Upper lobe of left lung (tissue), 6 donors: ENCODE results near the gene LHFPL3. TPM values are rescaled to one million over a fixed set of nuclear protein-coding genes. Genes with fewer than 3 reads are reported as not detected.

ENCODE experiments used
- ATAC-seq, 2 donors: fragments of 200-7000 bp; cut with Tn5 transposase; one replicate each; pipeline ENCODE4 v1.9.1; 2022; ENCODE audit warnings: mild to moderate bottlenecking in 2 of 2, moderate library complexity in 2 of 2; ENCODE audit not compliant: low FRiP score in 2 of 2
- DNase-seq, 2 donors: peaks; one replicate each; pipeline ENCODE4 v3.0.0-alpha.2; 2019 to 2020
- H3K27ac ChIP-seq, 4 donors: fragments of 200-600 bp; sonication (generic); one replicate each; pipeline ENCODE4 v1.5.1; 2016 to 2019
- H3K27me3 ChIP-seq, 4 donors: fragments of 200-600 bp; sonication (generic); one replicate each; pipeline ENCODE4 v1.5.1; 2017 to 2019
- H3K36me3 ChIP-seq, 4 donors: fragments of 200-600 bp; sonication (generic); one replicate each; pipeline ENCODE4 v1.5.1; 2016 to 2019
- H3K4me1 ChIP-seq, 4 donors: fragments of 200-600 bp; sonication (generic); one replicate each; pipeline ENCODE4 v1.5.1; 2018 to 2019
- H3K4me3 ChIP-seq, 4 donors: fragments of 200-600 bp; sonication (generic); one replicate each; pipeline ENCODE4 v1.5.1; 2017 to 2019; ENCODE audit warnings: mild to moderate bottlenecking in 2 of 4, moderate library complexity in 1 of 4
- H3K9me3 ChIP-seq, 4 donors: fragments of 200-600 bp; sonication (generic); one replicate each; pipeline ENCODE4 v1.5.1; 2018 to 2019
- CTCF ChIP-seq, 6 experiments: fragments of 450-650 bp in 4 of 6; fragments of 200-600 bp in 2 of 6; sonication (generic) in 2 of 6; IDR thresholded peaks; one replicate each; pipeline ENCODE4 v1.5.1; 2016 to 2019; ENCODE audit warnings: antibody characterized with exemption in 6 of 6
- EP300 ChIP-seq, 4 donors: sonication (generic); formaldehyde crosslinking; IDR thresholded peaks; one replicate each; pipeline ENCODE4 v1.5.1; 2017; ENCODE audit warnings: antibody characterized with exemption in 4 of 4, control low read depth in 2 of 4
- POLR2A ChIP-seq, 4 donors: fragments of 450-650 bp; IDR thresholded peaks; one replicate each; pipeline ENCODE4 v1.5.1; 2016 to 2017; ENCODE audit warnings: antibody characterized with exemption in 4 of 4, mild to moderate bottlenecking in 2 of 4
- POLR2AphosphoS5 ChIP-seq, 2 donors: sonication (generic); formaldehyde crosslinking; IDR thresholded peaks; one replicate each; pipeline ENCODE4 v1.5.1; 2017; ENCODE audit warnings: antibody characterized with exemption in 2 of 2
- WGBS, 2 donors: methylation state at CpG; one replicate each; pipeline ENCODE4 v1.1.5; 2017 to 2018; 5-methylcytosine and 5-hydroxymethylcytosine counted together
- total RNA-seq, 6 donors: library from RNA; depleted of rRNA in 4 of 6; stranded (reverse); fragments of >200 nt in 4 of 6; gene quantifications; one replicate each; pipeline versions ENCODE4 v1.1.0 to v1.2.1, GENCODE V29; 2016 to 2021
- donor health status: DM: no; HTN: no; CAD: no; lungs with moderate emphysema.
- donor health status: DM: no; HTN: yes; CAD: no; lungs with severe emphysema.

Gene LHFPL3
- total RNA-seq, 6 donors from 2014 or later: not detected

- TF ChIP-seq CTCF (IDR thresholded peaks at IDR 0.05) (no peak), EP300 (IDR thresholded peaks at IDR 0.05) (no peak), POLR2A (IDR thresholded peaks at IDR 0.05) (no peak), POLR2AphosphoS5 (IDR thresholded peaks at IDR 0.05) (no peak)
- H3K4me1 ChIP-seq: no peaks in the 10 kb centered on the region
- no peak overlapping the region for H3K27ac ChIP-seq
- no peaks in the 10 kb centered on the region for H3K9me3 ChIP-seq
- H3K36me3 ChIP-seq: no peaks in the 10 kb centered on the region
- H3K27me3 ChIP-seq: no peaks in the 10 kb centered on the region
- no peak for ATAC-seq
- DNase-seq: no peak
- no peak overlapping the region for H3K4me3 ChIP-seq
Measured at GRCh38 chr7:104509874-104510273, 181.5 kb downstream of the LHFPL3 start.

- WGBS, 2 donors: 63 to 75% methylated on average over 3 of the region's 3 CpGs
- no peak for DNase-seq
- ATAC-seq: no peak
Measured at GRCh38 chr7:104524853-104525252, 196.4 kb downstream of the LHFPL3 start.

GRCh38 chr7:104528142-104528541, 199.7 kb downstream of the LHFPL3 start:
- TF ChIP-seq CTCF (IDR thresholded peaks at IDR 0.05) (no peak), POLR2A (IDR thresholded peaks at IDR 0.05) (no peak)

More at GRCh38 chr7:104524853-104525252, 196.4 kb downstream of the LHFPL3 start:
- TF ChIP-seq POLR2A (IDR thresholded peaks at IDR 0.05) (no peak), EP300 (IDR thresholded peaks at IDR 0.05) (no peak), POLR2AphosphoS5 (IDR thresholded peaks at IDR 0.05) (no peak), CTCF (IDR thresholded peaks at IDR 0.05) (no peak)
- Histone ChIP-seq H3K27me3 (no peaks in the 10 kb centered on the region), H3K4me1 (no peaks in the 10 kb centered on the region), H3K36me3 (no peaks in the 10 kb centered on the region), H3K9me3 (no peaks in the 10 kb centered on the region), H3K27ac (no peak overlapping the region), H3K4me3 (no peak overlapping the region)

GRCh38 chr7:104529567-104529966, 201.2 kb downstream of the LHFPL3 start:
- H3K27me3 ChIP-seq: no peaks in the 10 kb centered on the region
- H3K27ac ChIP-seq: no peak overlapping the region
- TF ChIP-seq EP300 (IDR thresholded peaks at IDR 0.05) (no peak), POLR2AphosphoS5 (IDR thresholded peaks at IDR 0.05) (no peak), POLR2A (IDR thresholded peaks at IDR 0.05) (no peak), CTCF (IDR thresholded peaks at IDR 0.05) (no peak)
- no peak overlapping the region for H3K4me3 ChIP-seq
- no peaks in the 10 kb centered on the region for H3K4me1 ChIP-seq
- ATAC-seq (no peak), DNase-seq (no peak)
- H3K36me3 ChIP-seq: no peaks in the 10 kb centered on the region
- 73 to 92% methylated on average over 2 of the region's 2 CpGs for WGBS, 2 donors
- H3K9me3 ChIP-seq: no peaks in the 10 kb centered on the region

More at GRCh38 chr7:104528142-104528541, 199.7 kb downstream of the LHFPL3 start:
- DNase-seq (no peak), ATAC-seq (no peak)
- Histone ChIP-seq H3K27me3 (no peaks in the 10 kb centered on the region), H3K9me3 (no peaks in the 10 kb centered on the region), H3K36me3 (no peaks in the 10 kb centered on the region), H3K4me3 (no peak overlapping the region), H3K4me1 (no peaks in the 10 kb centered on the region), H3K27ac (no peak overlapping the region)

GRCh38 chr7:104530251-104530650, 201.8 kb downstream of the LHFPL3 start:
- ATAC-seq (no peak), DNase-seq (no peak)
- 83 to 84% methylated on average over 5 of the region's 5 CpGs for WGBS, 2 donors
- H3K4me1 ChIP-seq: no peaks in the 10 kb centered on the region
- no peaks in the 10 kb centered on the region for H3K27me3 ChIP-seq
- no peak overlapping the region for H3K27ac ChIP-seq
- no peak overlapping the region for H3K4me3 ChIP-seq
- H3K36me3 ChIP-seq: no peaks in the 10 kb centered on the region
- TF ChIP-seq POLR2AphosphoS5 (IDR thresholded peaks at IDR 0.05) (no peak), POLR2A (IDR thresholded peaks at IDR 0.05) (no peak), EP300 (IDR thresholded peaks at IDR 0.05) (no peak), CTCF (IDR thresholded peaks at IDR 0.05) (no peak)
- H3K9me3 ChIP-seq: no peaks in the 10 kb centered on the region
